GM13976 (cell line): ENCODE results near the gene CPED1.

Experiments used
- DNase-seq: peaks from one replicate; pipeline ENCODE4 v3.0.0; 2012; ENCODE audit warnings: low spot score
- in situ Hi-C: fragments of 300-500 bp; cut with MboI; formaldehyde crosslinking; loops from one replicate; pipeline ENCODE4 v1.12.0; 2022; ENCODE audit warnings: low sequenced_read_pairs, mixed read lengths, inconsistent platforms; ENCODE audit not compliant: unreplicated experiment
- TF ChIP-seq, protein P1 (sequence below): IDR thresholded peaks from 2 replicates; pipeline ENCODE4 v1.5.1; 2012; ENCODE audit warnings: borderline replicate concordance, mild to moderate bottlenecking; ENCODE audit not compliant: insufficient read depth; ENCODE audit errors: extremely low read depth, missing control alignments, control extremely low read depth

CPED1 gene

DNA sequence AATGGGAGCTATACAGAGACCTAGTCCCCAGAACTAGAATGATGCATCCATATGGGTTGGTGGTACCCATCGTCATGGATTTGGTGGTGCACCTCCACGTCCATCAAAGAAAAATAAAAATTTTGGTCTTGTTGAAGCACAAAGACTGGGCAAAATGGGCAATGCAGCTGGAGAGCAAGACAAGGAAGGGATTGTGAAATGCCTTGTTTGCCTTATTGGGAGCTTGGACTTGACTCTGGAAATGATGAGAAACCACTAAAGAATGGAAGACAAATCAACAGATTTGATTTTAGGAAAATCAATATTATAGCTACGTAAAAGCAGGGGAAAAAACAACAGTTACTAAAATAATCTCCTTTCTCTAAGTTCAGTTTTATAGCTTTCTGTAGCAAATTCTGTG lies 150.9 kb downstream of the CPED1 start:
- no peak for DNase-seq
- TF ChIP-seq, protein P1, sequence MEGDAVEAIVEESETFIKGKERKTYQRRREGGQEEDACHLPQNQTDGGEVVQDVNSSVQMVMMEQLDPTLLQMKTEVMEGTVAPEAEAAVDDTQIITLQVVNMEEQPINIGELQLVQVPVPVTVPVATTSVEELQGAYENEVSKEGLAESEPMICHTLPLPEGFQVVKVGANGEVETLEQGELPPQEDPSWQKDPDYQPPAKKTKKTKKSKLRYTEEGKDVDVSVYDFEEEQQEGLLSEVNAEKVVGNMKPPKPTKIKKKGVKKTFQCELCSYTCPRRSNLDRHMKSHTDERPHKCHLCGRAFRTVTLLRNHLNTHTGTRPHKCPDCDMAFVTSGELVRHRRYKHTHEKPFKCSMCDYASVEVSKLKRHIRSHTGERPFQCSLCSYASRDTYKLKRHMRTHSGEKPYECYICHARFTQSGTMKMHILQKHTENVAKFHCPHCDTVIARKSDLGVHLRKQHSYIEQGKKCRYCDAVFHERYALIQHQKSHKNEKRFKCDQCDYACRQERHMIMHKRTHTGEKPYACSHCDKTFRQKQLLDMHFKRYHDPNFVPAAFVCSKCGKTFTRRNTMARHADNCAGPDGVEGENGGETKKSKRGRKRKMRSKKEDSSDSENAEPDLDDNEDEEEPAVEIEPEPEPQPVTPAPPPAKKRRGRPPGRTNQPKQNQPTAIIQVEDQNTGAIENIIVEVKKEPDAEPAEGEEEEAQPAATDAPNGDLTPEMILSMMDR: no peak
- in situ Hi-C loops: loop anchor here (25.0 kb wide), 1 partner anchor 398 kb away; no protein-coding TSS in a partner anchor

DNA sequence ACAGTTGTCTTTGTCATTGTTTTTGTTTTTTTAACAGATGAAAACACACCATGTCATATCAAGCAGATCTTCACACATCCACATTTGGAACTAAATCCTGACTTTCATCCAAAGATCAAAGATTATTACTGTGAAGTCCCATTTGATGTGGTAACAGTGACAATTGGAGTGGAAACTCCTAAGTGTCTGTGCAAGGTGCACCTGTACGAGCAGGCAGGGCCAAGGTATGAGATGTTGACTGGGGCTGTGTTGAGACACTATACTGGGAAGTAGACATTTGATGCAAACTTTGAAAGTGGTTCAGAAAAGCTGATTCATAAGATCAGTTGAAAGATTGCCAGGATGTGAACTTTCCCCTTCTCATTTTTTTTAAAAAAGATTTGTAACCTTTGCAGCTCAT lies 152.3 kb downstream of the CPED1 start:
- DNase-seq: no peak
- TF ChIP-seq, protein P1: no peak
- in situ Hi-C loops: loop anchor here (25.0 kb wide), 1 partner anchor 397 kb away; no protein-coding TSS in a partner anchor

DNA sequence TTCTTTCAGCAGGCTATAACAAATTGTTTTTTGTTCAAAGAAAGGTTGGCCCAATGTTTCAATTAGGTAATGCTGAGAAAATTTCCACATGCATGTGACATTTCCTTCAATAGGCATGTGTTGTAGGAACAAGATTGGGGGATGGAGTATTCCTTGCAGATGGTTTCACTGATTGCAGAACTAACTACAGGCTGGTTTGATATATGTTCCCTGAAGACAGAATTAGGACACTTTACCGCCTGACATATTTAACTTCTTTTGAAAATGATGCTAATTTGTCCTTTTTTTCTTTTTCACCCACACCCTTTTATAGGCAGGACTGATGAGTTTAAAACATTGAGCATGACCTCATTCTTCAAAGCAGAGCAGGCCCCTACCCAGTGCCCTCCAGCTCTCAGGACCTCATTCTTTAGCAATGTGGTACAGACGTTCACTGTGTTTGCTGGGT lies 163.3 kb downstream of the CPED1 start:
- TF ChIP-seq, protein P1: no peak
- no peak for DNase-seq
- in situ Hi-C loops: no loop called here

DNA sequence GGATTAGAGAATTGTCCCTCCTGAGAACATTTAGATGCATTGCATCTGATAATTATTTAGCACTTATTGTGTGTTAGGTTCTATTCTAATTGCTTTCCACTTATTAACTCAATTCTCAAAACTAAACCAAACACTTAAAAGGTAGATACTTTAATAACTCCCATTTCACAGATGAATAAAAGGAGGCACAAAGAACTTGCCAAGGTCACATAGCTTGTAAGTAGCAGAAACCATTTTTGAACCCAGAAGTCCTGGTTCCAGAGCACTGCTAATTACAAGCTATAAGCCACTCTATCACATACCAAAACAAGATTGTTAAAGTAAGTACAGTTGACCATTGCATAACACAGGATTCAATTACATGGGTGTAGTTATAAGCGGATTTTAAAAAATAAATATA lies 164.9 kb downstream of the CPED1 start:
- TF ChIP-seq, protein P1: no peak
- DNase-seq: no peak
- in situ Hi-C loops: no loop called here

DNA sequence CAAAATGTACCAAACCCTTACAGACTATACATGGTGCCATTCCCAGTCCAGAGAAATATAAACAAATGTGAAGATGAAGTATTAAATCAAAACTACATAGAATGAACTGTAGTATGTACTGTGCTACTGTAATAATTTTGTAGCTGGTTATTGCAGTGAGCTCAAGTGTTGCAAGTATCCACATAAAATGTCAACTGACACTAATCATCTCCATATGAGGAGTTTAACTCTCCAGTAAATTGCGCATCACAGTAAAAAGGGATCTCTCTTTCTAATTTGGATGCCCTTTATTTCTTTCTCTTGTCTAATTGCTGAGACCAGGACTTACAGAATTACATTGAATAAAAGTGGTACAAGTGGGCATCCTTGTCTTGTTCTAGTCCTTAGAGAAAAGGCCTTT lies 165.5 kb downstream of the CPED1 start:
- TF ChIP-seq, protein P1: no peak
- no peak for DNase-seq
- in situ Hi-C loops: no loop called here

DNA sequence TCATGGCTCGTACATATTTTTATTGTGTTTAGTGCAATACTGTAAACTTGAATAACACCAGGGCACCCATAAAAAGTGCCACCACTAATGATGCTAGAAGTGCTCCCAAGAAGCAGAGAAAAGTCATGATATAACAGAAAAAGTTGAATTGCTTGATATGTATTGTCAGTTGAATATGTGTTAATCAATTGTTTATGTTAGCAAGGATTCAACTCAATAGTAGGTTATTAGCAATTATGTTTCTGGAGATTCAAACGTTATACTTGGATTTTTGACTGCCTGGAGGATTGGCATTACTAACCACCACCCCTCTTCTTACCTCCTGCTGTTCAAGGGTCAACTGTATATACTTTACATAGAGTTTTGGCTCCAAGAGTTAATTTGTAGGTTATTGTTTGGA lies 168.3 kb downstream of the CPED1 start:
- in situ Hi-C loops: no loop called here
- TF ChIP-seq, protein P1: no peak
- DNase-seq: no peak

DNA sequence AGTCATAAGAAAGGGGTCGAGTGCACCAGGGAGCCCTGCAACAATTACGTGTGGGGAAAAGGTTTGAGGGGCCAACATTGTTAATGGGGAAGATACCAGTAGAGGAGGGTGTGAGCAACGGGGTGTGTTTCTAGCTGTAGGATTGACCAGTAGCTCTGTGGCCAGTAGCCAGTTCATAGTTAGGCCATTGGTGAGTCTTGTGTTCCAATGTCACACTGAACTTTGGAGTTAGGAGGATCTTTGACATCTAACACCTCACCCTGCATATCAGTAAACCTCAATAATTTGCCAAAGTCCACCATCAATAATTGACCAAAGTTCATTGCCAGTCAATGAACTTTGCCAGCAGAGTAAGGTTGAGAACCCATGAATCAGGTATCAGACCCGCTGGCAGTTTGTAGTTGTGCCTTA lies 168.8 kb downstream of the CPED1 start:
- in situ Hi-C loops: no loop called here
- TF ChIP-seq, protein P1: no peak
- DNase-seq: no peak
